Erythroblast (primary cell): ENCODE measurements around the gene ELL.

ENCODE experiments used
- GATA1 ChIP-seq: IDR thresholded peaks from 2 replicates; pipeline ENCODE4 v1.6.1; 2011; ENCODE audit warnings: low read depth, mild to moderate bottlenecking, control low read depth, low read length, moderate library complexity
- POLR2A ChIP-seq: IDR thresholded peaks from 2 replicates; pipeline ENCODE4 v1.6.1; 2011; ENCODE audit warnings: mild to moderate bottlenecking, low read length

- no peak for TF ChIP-seq POLR2A
- no peak for TF ChIP-seq GATA1
These were observed 53.4 kb downstream of the ELL start for GRCh38 chr19:18468517-18468916.
